ENCODE data around the gene DLG5.

Gene DLG5

GRCh38 chr10:77865580-77866324 lies 60.8 kb downstream of the DLG5 start:
- DNase-seq = no peak

DNA sequence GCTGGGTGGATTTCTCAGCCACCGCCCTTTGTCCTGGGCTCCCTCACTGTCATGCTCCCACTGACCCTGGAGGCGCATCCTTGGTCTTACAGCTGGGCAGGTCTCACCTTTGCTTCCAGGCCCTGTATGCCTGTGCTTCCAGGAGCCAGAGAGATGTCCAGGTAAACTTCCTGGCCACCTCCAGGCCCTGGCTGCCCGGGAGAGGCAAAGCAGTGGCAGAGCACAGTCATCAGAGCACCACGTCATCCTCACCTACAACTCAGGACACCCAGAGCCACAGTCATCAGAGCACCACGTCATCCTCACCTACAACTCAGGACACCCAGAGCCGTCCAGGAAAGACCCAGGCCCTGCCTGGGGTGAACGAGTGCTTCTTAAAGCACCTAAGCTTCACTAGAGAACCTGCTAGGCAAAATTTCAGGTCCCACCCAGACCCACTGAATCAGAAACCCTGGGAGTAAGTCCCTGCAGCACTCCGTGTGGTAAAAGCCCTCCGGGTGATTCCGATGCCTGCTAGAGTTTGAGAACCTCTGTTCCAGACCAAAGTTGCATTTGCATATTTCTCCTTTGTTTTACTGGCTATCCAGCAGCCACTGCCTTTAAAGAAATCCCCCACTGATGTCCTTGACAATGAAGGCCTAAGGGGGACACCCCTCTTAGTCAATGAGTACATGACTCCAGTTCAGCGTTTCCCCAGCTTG lies 62.3 kb downstream of the DLG5 start:
- DNase-seq = no peak

- no peak for DNase-seq
Measured at GRCh38 chr10:77863446-77863845, 63.1 kb downstream of the DLG5 start.

GRCh38 chr10:77862595-77862994 lies 64.0 kb downstream of the DLG5 start:
- DNase-seq = no peak

DNA sequence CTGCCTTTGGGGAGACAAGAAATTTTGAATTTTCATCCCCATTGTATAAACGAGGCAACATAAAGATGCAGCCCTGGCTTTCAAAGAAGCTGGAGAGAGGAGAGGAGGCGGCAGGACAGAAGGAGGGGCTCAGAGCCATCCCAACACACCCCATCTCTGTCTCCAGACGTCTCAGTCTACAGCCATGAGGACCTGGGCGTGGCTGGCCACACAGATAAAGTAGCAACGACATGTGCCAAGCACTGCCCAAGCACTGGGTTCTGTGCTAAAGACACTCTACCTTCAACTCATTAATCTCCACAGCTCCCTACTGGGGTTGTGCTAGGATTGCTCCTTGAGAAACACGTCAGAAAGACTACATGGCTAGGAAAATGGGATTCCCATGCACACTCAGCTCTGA lies 65.2 kb downstream of the DLG5 start:
- no peak for DNase-seq

DNA sequence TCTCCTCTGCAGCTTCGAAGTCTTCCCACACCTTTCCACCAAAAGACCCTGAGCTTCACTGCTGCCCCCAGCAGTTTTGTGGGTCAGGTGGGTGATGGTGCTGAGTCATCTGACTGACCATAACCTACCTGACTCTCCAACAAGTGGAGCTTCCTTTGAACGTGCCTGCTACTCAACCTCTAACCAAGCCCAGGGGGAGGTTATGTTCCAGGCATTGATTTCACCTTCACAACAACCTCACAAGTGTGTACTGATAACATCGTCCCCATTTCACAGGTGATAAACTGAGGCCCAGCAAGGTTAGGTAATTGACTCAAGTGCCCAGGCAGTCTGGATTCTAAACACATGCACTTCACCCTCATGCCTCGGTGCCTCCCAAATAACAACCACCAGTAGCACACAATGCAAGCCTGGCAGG lies 66.7 kb downstream of the DLG5 start:
- no peak for DNase-seq

DNA sequence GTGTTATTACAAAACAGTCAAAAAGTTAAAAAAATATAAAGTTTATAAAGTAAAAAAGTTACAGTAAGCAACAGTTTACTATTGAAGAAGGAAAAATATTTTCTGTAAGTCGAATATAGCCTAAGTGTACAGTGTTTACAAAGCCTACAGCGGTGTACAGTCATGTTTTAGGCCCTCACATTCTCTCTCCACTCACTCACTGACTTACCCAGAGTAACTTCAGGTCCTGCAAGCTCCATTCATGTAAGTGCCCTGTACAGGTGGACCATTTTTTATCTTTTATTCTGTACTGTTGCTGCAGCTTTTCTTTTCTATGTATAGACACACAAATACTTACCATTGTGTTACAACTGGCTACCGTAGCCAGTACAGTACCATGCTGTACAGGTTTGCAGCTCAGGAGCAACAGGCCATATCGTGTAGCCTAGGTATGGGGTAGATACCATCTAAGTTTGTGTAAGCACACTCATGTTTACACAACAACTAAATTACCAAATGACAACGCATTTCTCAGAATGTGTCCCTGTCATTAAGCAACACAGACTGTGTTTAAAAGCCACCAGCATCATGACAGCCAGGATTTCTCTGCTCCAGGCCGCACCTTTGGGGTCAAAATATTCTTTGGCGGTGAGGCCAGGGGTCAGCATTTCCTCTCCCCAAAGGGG lies 67.2 kb downstream of the DLG5 start:
- no peak for DNase-seq

GRCh38 chr10:77857272-77857671 lies 69.3 kb downstream of the DLG5 start:
- DNase-seq = no peak

DNA sequence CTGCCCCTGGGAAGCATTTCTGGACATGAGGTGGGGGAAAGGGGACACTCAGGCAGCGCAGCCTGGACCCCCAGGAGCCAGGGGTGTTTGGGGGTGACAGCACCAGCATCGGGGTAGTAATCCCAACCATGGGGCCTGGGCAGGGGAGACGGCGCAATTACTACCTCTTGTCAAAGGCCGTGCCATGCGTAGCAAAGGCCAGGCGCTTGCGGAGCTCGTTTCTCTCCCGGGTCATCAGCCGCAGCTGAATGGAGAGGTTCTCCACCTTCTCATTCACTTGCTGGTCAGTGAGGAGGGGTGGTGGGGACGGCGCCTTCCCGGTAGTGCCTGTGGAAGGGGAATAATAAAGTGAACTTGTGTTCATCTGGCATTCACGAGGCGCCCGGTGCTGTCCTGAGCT lies 70.0 kb downstream of the DLG5 start:
- DNase-seq = no peak

- DNase-seq = no peak
Measured at GRCh38 chr10:77855404-77856155, 71.0 kb downstream of the DLG5 start.

GRCh38 chr10:77854115-77854514 lies 72.4 kb downstream of the DLG5 start:
- no peak for DNase-seq

DNA sequence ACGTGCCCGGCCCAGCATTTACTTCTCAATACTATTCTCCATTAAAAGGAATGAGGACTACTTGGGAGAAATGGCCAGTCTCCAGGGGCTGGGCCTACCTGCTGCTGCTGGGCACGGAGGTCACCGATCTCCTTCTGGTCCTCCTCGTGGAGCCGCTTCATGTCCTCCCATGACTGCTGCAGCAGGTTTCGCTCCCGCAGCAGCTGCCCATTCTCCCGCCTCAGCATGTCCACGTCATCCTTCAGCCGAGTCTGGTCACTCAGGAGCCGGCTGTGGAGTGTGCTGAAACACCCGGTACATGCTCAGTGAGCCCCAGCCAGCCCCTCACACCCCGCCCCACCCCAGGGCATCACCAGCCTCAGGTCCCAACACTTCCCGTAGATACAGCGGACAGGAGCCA lies 73.3 kb downstream of the DLG5 start:
- DNase-seq = no peak

- DNase-seq = no peak
Measured at GRCh38 chr10:77850620-77851231, 75.8 kb downstream of the DLG5 start.

- DNase-seq = no peak
Measured at GRCh38 chr10:77849039-77849664, 77.4 kb downstream of the DLG5 start.

GRCh38 chr10:77846718-77847311 lies 79.7 kb downstream of the DLG5 start:
- peak; percentile 57 for DNase-seq

DNA sequence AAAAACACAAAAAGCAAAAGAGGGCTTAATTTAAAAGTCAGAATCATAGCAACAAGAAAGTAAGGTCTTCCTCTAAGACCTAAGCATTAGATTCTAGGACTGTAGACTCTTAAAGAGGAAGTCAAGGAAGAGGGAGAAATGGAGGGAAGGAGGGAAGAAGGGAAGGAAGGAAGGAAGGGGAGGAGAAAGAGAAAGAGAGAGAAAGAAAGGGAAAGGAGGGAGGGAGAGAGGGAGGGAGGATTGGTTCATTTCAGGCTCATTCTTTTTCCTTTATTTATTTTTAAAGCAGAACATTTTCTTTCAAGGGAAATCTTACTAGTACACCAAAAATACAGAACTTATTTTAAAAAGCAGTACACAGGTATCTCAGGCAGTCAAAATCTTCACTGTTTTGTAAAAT lies 81.1 kb downstream of the DLG5 start:
- DNase-seq = no peak

- no peak for DNase-seq
Measured at GRCh38 chr10:77844713-77845445, 81.7 kb downstream of the DLG5 start.

DNA sequence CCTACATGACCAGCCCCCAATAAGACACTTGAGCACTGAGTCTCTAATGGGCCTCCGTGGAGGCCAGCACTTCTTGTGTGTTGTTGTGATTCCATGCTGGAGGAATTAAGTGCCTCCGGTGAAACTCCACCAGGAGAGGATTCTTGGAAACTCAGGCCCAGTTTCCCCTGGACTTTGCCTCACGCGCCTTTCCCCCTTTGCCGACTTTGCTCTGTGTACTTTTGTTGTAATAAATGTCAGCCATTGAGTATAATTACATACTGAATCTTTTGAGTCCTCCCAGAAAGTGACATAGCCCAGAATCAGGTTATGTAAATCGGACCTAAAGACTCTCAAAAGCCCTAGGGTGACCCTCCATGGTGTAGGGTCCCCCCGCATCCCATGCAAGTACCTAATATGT lies 82.4 kb downstream of the DLG5 start:
- DNase-seq = no peak

DNA sequence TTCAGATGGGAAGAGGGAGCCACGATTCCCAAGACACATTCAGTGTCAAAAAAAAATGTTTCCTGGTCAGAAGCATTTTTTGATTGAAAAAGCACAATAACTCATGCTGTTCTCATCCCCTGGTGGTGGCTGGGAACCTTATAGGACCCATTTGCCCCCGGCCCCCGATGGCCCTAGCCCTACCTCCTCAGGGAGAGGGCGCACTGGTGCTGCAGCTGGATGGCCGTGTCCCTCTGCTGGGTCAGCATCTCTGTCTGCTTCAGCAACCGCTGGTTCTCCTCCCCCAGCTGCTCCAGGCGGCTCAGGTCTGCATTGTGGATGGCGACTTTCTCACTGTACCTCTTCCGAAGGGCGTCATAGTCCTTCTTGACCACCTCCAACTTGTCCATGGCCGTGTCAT lies 83.3 kb downstream of the DLG5 start:
- DNase-seq = no peak

- DNase-seq = no peak
Measured at GRCh38 chr10:77842652-77843212, 83.8 kb downstream of the DLG5 start.
